Glutamatergic neuron (in vitro differentiated cells): Measurements from ENCODE around the gene CHID1. TPM values are rescaled to one million over a fixed set of nuclear protein-coding genes. Genes with fewer than 3 reads are reported as not detected.

Experiments
- DNase-seq: peaks from one replicate; pipeline ENCODE4 v3.0.0; 2022
- H3K27ac Mint-ChIP-seq: one replicate; pipeline ENCODE4 v1.8.0; 2020; ENCODE audit warnings: mild to moderate bottlenecking, mixed read lengths, inconsistent platforms; ENCODE audit not compliant: unreplicated experiment
- H3K27me3 Mint-ChIP-seq: one replicate; pipeline ENCODE4 v1.8.0; 2020; ENCODE audit warnings: mild to moderate bottlenecking, moderate library complexity, mixed read lengths, inconsistent platforms; ENCODE audit not compliant: unreplicated experiment
- H3K36me3 Mint-ChIP-seq: one replicate; pipeline ENCODE4 v1.8.0; 2020; ENCODE audit warnings: mild to moderate bottlenecking, mixed read lengths, inconsistent platforms; ENCODE audit not compliant: unreplicated experiment
- H3K4me1 Mint-ChIP-seq: one replicate; pipeline ENCODE4 v1.8.0; 2020; ENCODE audit warnings: mild to moderate bottlenecking, low read depth, mixed read lengths, inconsistent platforms; ENCODE audit not compliant: unreplicated experiment
- H3K4me3 Mint-ChIP-seq: one replicate; pipeline ENCODE4 v1.8.0; 2020; ENCODE audit warnings: mild to moderate bottlenecking, mixed read lengths, inconsistent platforms; ENCODE audit not compliant: unreplicated experiment
- H3K9me3 Mint-ChIP-seq: one replicate; pipeline ENCODE4 v1.8.0; 2020; ENCODE audit warnings: mild to moderate bottlenecking, moderate library complexity, mixed read lengths, inconsistent platforms; ENCODE audit not compliant: unreplicated experiment
- total RNA-seq: library from RNA; stranded (reverse); fragmentation: NEBNext Ultra II Directional; extraction: Animal tissue kit (Norgen Biotek cat#: 25700); gene quantifications from one replicate; pipeline ENCODE4 v1.2.1, GENCODE V29; 2021; ENCODE audit not compliant: unreplicated experiment
- TF ChIP-seq, protein P1 (sequence below): fragments of 200-600 bp; sonication (generic); IDR thresholded peaks from one replicate; pipeline ENCODE4 v1.5.0; 2021; ENCODE audit not compliant: partially characterized antibody, unreplicated experiment

The CHID1 gene
- total RNA-seq, 1 donor from 2014 or later, result 56.1 TPM

DNA sequence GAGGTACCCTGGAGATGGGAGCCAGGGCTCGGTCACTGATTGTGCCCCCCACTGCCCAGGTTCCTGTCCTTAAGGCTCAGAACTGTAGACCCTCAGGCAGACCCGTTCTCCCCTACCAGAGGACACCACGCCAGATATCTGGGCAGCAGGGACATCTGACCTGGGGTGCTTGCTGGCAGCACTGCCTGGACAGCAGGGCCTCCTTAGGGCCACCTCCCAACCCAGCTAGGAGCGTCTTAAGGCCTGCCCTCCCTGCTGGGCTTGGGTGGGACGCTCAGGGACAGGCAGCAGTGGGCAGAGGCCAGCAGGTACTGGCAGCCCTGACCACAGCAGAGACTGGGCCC lies 71.4 kb downstream of the CHID1 start:
- no peaks in the 10 kb centered on the region for H3K36me3 Mint-ChIP-seq
- H3K4me1 Mint-ChIP-seq, result peaks cover 18% of the 10 kb centered on the region
- TF ChIP-seq, protein P1, sequence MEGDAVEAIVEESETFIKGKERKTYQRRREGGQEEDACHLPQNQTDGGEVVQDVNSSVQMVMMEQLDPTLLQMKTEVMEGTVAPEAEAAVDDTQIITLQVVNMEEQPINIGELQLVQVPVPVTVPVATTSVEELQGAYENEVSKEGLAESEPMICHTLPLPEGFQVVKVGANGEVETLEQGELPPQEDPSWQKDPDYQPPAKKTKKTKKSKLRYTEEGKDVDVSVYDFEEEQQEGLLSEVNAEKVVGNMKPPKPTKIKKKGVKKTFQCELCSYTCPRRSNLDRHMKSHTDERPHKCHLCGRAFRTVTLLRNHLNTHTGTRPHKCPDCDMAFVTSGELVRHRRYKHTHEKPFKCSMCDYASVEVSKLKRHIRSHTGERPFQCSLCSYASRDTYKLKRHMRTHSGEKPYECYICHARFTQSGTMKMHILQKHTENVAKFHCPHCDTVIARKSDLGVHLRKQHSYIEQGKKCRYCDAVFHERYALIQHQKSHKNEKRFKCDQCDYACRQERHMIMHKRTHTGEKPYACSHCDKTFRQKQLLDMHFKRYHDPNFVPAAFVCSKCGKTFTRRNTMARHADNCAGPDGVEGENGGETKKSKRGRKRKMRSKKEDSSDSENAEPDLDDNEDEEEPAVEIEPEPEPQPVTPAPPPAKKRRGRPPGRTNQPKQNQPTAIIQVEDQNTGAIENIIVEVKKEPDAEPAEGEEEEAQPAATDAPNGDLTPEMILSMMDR, result no peak
- H3K27ac Mint-ChIP-seq, result peak overlapping the region; percentile 97
- H3K27me3 Mint-ChIP-seq, result peaks cover 17% of the 10 kb centered on the region
- DNase-seq, result no peak
- H3K4me3 Mint-ChIP-seq, result no peak overlapping the region
- H3K9me3 Mint-ChIP-seq, result peaks cover 26% of the 10 kb centered on the region

DNA sequence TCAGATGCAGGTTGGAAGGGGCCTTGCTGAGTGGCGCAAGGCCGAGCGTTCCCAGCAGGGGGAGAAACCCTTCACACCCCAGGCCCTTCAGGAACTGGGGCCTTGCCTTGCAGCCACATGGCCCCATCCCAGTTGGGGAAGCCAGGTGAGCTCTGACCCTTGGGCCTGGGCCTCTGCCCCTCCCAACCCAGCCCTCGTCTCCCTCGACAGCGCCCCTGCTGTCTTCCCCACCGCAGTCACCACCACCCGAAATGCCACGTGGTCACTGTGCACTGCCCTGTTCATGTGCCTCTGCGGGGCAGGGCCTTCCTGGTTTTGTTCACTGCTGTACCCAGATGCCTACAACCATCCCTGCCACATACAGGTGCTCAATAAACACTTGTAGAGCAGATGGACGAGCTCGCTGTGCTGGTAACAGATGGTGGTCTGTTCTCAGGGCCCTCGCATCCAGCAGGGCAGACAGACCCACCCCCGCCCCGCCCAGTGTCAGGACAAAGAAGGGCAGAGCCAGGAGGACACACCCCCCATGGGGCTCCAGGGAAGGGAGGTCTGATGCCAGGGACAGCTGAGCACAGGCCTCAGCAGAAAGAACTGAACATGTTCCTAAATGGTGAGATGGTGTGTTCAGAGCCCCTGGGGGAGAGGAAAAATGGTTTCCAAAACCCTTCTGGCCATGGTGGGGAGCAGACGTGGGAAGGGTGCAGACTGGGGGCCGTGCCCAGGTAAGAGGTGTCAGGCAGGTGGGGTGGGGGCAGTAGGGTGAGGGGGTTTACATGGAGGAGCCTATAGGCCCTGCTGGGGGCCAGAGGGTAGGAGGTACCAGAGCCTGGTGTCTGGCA lies 72.0 kb downstream of the CHID1 start:
- Mint-ChIP-seq H3K27ac (peak overlapping the region; percentile 97), H3K4me3 (peak overlapping the region; percentile 70), H3K4me1 (peaks cover 18% of the 10 kb centered on the region), H3K36me3 (no peaks in the 10 kb centered on the region), H3K9me3 (peaks cover 28% of the 10 kb centered on the region), H3K27me3 (peaks cover 23% of the 10 kb centered on the region)
- TF ChIP-seq, protein P1, result peak; percentile 60
- peak; percentile 69 for DNase-seq

DNA sequence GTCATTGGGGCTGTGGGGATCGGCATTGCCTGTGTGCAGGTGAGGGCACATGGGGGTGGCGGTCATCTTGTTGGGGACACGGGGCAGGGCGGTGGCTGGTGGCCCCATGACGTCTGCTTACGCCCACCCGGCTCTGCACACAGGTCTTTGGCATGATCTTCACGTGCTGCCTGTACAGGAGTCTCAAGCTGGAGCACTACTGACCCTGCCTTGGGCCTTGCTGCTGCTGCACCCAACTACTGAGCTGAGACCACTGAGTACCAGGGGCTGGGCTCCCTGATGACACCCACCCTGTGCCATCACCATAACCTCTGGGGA lies 72.7 kb downstream of the CHID1 start:
- Mint-ChIP-seq H3K9me3 (peaks cover 26% of the 10 kb centered on the region), H3K36me3 (no peaks in the 10 kb centered on the region), H3K4me1 (peaks cover 18% of the 10 kb centered on the region), H3K27ac (peak overlapping the region; percentile 97), H3K27me3 (peaks cover 23% of the 10 kb centered on the region), H3K4me3 (no peak overlapping the region)
- DNase-seq, result no peak
- TF ChIP-seq, protein P1, result no peak

DNA sequence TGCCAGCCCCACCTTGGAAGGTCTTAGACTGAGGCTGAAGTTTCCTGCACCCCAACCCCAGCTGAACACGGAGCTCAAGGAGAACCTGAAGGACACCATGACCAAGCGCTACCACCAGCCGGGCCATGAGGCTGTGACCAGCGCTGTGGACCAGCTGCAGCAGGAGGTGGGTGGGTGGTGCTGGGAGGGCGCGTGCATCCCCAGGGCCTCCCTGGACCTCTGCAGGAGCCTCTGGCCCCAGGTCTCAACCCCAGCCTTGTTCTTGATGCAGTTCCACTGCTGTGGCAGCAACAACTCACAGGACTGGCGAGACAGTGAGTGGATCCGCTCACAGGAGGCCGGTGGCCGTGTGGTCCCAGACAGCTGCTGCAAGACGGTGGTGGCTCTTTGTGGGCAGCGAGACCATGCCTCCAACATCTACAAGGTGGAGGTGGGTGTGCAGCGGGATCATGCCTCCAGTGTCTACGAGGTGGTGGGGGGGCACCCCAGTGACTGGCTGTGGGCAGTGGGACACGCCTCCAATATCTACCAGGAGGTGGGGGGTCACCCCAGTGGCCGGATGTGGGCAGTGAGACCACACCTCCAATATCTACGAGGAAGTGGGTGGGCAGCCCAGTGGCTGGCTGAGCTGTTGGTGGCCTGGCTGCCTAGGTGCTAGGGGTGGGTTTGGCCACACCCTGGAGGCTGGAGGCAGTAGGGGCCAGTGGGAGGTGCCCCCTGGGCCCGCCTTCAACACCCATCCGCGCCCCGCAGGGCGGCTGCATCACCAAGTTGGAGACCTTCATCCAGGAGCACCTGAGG lies 73.2 kb downstream of the CHID1 start:
- TF ChIP-seq, protein P1, result no peak
- Mint-ChIP-seq H3K27ac (peak overlapping the region; percentile 97), H3K27me3 (peaks cover 23% of the 10 kb centered on the region), H3K4me3 (peak overlapping the region; percentile 7), H3K4me1 (peaks cover 18% of the 10 kb centered on the region), H3K9me3 (peaks cover 26% of the 10 kb centered on the region), H3K36me3 (no peaks in the 10 kb centered on the region)
- no peak for DNase-seq

DNA sequence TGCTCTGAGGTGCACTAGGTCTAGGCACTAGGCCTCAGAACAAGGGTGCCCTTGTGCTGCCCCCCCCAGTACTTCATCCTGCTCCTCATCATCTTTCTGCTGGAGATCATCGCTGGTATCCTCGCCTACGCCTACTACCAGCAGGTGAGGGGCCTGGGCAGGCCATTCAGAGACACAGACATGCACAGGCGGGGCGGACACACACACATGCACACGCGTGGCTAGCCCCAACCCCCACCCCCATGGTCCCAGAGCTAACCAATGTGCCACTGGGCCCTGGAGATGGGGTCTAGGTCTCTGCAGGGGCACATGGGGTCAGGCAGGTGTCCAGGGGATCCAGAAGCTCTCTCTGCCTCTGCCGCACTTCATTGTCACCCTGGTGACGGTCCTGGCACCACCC lies 73.9 kb downstream of the CHID1 start:
- DNase-seq, result no peak
- no peak overlapping the region for H3K27ac Mint-ChIP-seq
- no peaks in the 10 kb centered on the region for H3K36me3 Mint-ChIP-seq
- TF ChIP-seq, protein P1, result no peak
- peaks cover 28% of the 10 kb centered on the region for H3K9me3 Mint-ChIP-seq
- no peak overlapping the region for H3K4me3 Mint-ChIP-seq
- peaks cover 20% of the 10 kb centered on the region for H3K4me1 Mint-ChIP-seq
- H3K27me3 Mint-ChIP-seq, result peaks cover 24% of the 10 kb centered on the region
